Skeletal muscle cell (primary cell): ENCODE data around the gene CHN1.
A peak's percentile ranks its signal among the peaks of the same experiment; 100 is the strongest.

Experiments
- DNase-seq: peaks from one replicate; pipeline ENCODE4 v3.0.0-alpha.2; 2010; ENCODE audit warnings: low read depth
- H3K4me3 ChIP-seq: 2 replicates; pipeline ENCODE4 v1.5.1; 2011; ENCODE audit warnings: low read depth, mild to moderate bottlenecking, control low read depth, low read length, moderate library complexity

The CHN1 gene, protein sequence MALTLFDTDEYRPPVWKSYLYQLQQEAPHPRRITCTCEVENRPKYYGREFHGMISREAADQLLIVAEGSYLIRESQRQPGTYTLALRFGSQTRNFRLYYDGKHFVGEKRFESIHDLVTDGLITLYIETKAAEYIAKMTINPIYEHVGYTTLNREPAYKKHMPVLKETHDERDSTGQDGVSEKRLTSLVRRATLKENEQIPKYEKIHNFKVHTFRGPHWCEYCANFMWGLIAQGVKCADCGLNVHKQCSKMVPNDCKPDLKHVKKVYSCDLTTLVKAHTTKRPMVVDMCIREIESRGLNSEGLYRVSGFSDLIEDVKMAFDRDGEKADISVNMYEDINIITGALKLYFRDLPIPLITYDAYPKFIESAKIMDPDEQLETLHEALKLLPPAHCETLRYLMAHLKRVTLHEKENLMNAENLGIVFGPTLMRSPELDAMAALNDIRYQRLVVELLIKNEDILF

DNA sequence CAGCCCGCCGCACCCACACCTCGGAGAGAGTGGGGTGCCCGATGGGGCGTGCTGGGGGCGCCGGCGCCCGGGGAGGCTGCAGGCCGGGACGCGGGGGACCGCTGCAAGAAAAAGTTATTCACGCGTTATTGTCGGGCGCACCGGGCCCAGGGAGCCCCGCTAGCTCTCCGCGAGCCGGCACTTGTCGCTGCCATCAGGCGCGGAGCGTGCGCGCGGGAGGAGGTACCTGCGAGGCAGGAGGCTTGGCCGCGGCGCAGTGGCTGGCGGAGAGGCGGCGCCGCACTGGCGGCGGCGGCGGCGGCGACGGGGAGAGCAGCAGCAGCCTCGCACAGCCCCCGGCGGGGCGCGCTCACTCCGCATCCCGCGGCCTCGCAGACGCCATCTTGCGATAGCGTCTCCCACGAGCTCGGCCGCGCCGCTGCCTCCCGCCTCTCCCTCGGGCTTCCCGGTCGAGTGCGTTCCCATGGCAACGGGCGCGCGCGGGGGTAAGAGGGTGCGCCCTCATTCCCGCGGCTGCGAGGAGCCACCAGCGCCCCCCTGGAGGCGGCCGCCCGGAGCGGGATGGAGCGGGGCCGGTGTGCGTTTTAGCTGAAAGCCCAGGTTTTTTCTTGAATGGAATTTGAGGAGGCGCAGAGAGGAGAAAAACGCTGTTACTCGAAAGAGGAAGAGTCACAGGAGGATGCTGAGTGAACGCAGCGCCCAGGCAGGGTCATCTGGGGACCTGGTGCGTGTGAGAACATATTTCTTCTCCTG lies at the start of gene CHN1:
Gene CHN1 (minus strand): TSS at position 402 of the 753 bp plus-strand sequence. CDS start 469 bp downstream, outside the sequence.
- peak within 1 kb of the TSS; percentile 69 for H3K4me3 ChIP-seq
- no peak for DNase-seq

DNA sequence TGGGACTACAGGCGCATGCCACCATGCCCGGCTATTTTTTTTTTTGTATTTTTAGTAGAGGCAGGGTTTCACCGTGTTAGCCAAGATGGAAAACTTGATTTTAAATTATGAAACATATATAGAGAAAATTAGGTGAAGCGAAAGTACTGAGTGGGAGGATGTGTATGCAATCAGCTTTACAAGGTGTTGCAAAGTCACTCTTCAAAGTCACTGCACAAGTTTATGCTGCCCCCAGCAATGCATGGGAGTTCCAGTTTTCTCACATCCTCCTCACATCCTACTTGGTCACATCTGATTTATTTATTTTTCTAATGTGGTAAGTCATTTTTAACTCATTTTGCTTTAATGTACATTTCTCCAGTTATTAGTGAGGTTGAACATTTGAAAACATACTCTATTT lies 49.2 kb upstream of the CHN1 start:
- H3K4me3 ChIP-seq: no peak overlapping the region
- no peak for DNase-seq

DNA sequence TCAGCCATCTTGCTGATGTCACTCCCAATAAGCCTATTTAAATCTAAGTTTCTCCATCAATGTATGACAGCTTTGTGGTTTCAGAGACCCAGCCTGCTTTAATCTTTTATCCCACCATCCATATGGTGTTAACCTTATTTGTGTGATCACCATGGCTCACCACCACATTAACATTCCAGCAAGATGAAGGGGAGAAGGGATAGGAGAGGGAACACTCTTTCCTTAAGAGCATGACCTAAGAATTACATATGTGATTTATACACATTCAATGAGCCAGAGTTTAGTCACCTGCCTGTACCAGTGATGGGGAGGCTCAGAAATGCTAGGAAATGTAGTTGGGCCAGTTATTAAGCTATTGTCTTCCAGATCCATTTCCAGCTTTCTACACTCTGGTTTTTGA lies 44.5 kb upstream of the CHN1 start:
- H3K4me3 ChIP-seq: no peak overlapping the region
- no peak for DNase-seq

DNA sequence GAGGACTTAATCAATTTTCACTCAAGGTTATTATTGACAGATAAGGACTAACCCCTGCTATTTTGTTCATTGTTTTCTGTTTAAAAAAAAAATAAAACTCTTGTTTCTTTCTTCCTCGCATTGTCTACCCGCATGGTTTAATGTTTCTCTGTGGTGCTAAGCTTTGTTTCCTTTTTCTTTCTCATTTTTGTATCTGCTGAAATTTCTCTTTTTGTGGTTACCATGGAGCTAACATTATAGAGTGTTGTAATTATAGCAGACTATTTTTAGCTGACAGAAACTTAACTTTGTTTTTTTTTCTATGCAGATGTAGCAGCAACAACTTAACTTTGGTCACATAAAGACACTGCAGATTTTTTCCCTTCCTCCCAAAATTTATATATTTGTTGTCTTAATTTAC lies 43.1 kb upstream of the CHN1 start:
- DNase-seq: no peak
- H3K4me3 ChIP-seq: no peak overlapping the region

DNA sequence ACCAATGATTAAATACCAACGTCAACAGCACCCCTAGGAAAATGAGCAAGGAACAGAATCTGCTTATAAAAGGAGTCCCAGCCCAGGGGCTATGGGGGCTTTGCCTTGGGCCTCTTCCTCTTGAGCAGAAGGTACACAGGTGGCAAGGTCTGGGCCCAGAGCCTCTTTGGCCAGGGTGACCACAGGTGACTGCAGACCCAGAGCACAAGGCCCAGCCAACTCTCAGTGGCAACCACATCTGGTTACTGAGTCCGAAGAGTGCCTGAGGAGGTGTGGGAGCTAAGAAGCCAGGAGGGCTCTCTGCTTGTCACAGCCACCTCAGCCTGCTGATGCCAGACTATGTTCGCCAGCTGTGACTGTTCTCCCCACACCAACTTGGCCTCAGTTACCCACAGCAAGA lies 34.3 kb upstream of the CHN1 start:
- no peak for DNase-seq
- no peak overlapping the region for H3K4me3 ChIP-seq

DNA sequence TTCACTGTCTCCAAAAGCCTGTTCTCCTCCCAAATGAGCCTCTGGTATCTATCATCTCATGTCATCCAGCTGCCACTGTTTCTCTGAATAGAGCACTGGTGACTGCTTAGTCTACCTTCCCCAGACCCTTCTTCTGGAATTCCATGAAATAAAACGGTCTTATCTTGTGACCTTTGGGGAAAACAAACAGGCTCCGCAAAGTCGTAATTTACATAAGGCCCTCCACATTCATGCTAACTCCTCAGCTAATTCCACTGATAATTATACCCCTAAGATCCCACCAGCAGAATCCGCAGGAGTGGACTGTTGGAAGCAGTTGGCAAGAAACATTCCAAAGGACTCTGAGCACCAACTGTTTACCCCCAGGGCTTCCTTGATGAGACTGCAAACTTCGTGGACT lies 33.9 kb upstream of the CHN1 start:
- no peak for DNase-seq
- no peak overlapping the region for H3K4me3 ChIP-seq

DNA sequence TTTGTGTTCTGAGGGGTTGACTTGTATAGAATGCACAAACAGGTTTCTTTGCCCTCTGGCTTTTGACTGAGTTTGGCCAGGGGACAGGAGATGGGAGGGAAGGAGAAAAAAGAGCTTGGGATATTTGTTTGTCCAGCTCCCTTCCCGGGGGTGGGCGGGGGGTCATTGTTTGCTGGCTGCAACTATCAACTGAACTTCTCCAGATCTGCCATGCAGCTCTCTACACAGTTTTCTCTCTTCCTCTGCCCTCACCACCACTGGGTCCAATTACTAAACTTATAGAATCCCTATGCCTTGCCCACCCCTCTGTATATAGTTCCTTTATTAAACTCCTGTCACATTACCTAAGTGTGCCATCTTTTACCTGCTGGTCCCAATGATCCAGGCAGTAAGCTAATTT lies 32.8 kb upstream of the CHN1 start:
- H3K4me3 ChIP-seq: no peak overlapping the region

DNA sequence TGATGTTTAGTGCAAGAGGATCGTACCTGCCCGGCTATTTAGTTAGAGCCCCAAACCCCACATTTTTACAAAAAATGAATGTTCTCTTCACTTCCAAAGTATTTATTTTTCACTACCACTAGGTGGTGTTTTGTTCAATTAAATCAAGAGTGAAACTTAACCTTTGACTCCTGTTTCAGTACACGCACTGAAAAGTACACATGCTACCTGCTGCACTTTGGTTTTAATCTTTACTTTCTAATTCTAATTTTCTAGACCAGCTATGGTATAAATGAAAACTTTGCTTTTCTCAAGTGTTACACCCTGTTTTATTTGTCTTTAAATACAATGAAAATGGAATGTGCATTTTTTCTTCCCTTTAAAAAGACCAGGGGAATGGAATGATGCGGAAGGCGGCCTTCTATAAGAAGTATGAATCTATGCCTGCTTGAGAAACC lies 31.4 kb upstream of the CHN1 start:
- no peak for DNase-seq
- H3K4me3 ChIP-seq: no peak overlapping the region

More for the DNA sequence above, 32.8 kb upstream of the CHN1 start:
- DNase-seq: no peak

DNA sequence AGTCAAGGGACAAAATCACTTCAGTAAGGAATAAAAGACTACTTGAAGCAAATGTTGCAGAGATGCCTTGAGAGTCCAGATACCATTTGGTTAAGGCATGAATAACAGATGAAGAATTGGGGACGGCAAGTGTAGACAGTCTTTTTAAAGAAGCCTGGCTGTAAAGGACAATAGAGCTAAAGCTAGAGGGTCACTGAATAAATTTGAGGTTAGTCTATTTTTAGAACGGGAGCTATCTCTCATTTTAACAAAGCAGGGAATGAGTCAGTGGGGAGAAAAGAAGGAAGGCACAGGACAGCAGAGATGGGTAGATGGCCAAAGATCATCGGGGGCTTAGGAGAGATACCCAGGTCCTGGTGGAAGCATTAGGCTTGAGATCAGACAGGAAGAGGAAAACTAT lies 30.6 kb upstream of the CHN1 start:
- no peak overlapping the region for H3K4me3 ChIP-seq
- DNase-seq: no peak

DNA sequence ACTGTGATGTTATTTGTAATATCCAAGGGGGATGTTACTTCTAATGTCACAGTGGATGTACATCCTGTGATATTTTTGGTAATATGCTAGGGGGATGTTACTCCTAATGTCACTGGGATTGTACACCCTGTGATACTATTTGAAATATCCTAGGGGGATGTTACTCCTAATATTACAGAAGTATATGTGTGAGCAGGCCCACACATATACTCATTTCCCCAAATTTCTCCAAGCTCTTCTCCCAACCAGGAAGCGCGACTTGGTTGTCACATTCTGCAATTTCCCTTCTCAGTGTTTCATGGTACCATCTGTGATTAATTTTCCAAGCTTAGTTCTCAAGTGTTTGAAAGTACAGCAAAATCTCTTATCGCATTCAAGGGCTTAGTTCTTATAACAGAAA lies 29.5 kb upstream of the CHN1 start:
- no peak overlapping the region for H3K4me3 ChIP-seq
- DNase-seq: no peak

DNA sequence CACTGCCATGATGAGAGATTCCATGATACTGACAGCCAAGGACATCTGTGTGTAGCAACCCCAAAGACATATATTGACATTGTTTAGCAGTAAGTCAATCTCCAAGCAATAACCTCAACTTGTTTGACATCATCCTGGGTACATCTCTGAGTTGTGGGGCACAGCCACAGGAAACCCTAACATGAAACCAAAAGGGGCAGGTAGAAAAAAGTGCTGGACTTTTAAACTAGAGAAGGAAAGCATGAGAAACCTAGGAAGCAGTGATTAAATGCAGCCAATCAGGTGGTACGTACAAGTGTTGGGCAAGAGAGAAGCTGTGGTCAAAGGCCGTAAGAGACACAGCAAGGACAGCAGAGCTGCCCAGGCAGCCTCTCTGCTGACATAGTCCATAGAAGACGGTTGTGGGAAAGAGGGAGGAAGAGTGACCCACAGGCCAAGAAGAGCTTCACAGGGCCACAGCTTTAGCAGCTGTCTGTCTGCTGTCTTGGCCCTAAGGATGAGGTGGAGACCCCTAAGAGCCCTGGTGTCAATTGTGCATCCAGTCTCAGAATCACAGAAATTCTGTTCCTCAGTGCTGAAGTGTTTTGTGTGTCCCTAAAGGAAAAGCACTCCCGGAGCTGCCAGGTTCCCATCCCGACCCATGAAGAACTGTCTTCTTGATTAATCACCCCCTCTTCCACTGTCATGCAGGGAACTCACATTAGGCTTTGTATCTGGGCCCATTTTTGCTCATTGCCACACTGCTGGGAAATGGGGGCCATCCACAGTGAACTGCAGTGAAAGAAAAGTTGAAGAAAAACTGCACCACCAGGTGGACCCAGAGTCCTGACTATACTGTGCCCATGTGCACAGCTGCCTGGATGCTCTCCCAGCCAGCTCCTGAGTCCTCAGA lies 25.4 kb upstream of the CHN1 start:
- DNase-seq: peak; percentile 13
- no peak overlapping the region for H3K4me3 ChIP-seq

DNA sequence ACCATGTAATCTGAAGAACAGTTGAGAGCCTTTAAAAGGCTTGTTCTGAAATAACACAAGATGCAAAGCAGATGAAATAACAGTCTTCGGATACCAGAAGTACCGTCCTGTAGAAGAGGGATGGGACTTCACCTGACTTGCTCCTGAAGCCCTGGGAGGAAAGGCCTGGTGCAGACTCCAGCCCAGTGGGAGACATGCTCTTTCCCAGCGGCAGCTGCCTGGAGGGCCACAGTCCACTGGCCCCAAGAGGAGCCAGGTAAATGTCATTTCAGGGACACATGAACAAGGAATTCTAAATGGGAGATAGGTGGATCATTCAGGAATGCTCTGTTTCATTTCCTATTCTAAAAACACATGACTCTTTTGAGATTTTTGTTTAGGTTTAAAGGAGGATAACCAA lies 22.6 kb upstream of the CHN1 start:
- DNase-seq: no peak
- H3K4me3 ChIP-seq: no peak overlapping the region

DNA sequence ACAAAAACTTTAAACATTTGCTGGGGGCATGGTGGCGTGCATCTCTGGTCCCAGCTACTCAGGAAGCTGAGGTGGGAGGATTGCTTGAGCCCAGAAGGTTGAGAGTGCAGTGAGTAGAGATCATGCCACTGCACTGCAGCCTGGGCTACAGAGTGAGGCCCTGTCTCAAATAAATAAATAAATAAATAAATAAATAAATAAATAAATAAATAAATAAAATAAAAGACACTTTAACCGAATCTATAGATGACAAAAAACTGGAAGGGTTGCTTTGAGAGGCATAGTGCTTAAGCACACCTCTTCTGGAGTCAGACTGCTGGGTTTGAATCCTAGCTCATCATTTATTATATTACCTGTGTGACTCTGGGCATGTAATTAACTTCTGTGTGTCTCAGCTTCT lies 21.2 kb upstream of the CHN1 start:
- H3K4me3 ChIP-seq: no peak overlapping the region
- DNase-seq: no peak

DNA sequence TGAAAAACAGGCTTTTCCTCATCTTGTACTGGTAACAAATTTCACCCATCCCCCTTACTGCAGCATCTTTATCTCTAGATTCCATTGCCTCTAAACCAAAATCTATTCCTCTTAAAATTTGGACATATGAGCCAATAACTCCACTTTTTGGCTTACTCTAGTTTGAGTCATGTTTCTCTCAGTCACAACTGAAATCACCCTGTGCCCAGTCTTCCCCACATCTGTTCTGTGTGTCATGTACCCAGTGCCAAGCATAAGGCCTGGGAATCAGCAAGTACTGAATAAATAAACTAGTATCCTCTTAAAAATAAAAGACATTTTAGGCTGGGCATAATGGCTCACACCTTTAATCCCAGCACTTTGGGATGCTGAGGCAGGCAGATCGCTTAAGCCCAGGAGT lies 20.8 kb upstream of the CHN1 start:
- H3K4me3 ChIP-seq: no peak overlapping the region

DNA sequence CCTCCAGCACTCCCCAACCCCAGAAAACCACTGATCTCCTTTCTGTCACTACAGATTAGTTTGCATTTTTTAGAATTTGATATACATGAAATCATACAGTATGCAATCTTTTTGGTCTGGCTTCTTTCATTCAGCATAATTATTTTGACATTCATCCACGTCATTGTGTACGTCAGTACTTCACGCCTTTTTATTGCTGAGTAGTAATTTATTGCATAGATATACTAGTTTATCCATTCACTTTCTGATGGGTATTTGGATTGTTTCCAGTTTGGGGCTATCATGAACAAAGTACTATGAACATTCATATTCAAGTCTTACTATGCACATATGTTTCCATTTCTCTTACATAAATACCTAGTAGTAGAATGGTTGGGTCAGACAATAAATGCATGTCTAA lies 20.1 kb upstream of the CHN1 start:
- DNase-seq: no peak
- no peak overlapping the region for H3K4me3 ChIP-seq

More for the DNA sequence above, 20.8 kb upstream of the CHN1 start:
- DNase-seq: no peak

DNA sequence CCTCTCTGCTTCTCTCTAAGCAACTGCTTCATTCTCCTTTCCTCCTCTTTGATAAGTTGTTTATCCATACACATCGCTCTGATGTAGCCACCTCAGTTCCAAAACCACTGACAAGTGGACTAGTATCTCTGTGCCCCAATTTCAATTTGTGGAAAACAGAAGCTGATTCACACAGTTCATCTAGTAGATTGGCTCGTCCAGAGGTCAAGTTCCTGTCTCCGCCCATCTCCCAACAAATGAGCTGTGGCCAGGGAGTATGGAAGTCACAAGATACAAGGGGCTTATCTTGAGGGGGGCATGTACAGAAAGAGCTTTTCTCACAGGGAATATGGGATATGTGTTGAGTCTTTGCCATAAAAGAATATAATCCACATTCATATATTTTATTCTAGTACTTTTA lies 17.7 kb upstream of the CHN1 start:
- no peak for DNase-seq
- H3K4me3 ChIP-seq: no peak overlapping the region

DNA sequence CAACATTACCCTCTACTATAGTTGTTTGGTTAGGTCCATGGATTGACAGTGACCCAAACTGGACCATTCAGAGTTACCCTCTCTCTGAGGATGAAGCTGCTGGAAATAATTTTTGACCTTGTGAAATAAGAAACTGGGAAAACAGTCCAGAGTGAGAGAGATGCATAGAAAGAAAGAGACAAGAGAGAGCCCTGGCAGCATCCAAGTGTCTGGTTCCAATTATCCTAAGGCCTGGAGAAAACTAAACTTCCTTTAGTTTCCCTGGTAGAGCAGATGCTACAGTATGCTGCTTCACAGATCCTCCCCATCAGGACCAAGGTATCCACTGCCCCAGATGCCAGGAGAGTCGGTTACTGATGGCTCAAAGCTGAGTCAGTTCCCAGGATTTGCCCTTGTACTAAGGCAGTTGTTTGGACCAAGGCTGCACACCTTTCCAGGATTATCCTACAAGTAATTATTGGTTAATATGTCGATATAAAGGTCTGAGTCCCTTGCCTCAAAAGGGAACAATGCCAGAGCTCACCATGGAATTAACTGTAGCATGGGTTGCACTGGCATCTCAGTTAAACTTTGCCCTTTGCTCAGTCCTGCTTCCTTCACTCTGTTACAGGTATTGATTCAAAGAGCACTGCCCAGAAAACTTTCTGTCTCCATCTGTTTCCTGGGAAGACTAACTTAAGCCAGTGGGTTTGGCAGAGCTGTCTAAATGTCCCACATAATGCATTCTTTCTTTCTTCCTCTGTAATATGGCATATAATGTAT lies 14.6 kb upstream of the CHN1 start:
- H3K4me3 ChIP-seq: no peak overlapping the region
- DNase-seq: no peak

DNA sequence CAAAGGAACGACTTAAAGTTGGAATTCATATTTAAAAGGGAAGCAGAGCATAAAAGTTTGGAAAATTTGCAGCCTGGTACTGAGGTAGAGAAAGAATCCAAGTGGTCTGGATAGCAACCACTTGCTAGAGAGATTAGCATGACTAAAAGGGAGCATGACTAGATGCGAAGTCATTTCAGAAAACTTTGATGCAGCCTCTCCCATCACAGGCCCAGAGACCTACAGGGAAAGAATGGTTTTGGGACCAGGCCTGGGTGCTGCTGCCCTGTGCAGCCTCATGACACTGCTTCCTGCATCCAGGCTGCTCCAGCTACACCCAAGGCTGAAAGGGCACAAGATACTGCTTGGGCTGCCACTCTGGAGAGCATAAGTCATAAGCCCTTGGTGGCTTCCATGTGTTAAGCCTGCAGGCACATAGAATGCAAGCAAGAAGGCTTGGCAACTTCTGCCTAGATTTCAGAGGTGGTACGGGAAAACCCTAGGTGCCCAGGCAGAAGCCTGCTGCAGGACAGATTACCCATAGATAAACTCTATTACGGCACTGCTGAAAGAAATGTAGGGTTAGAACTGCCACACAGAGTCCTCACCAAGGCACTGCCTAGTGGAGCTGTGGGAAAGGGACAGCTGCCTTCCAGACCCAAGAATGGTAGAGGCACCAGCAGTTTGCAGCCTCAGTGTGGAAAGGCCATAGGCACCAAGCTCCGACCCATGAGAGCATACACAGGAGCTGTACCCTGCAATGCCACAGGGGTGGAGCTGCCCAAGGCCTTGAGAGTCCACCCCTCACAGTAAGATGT lies 12.6 kb upstream of the CHN1 start:
- no peak for DNase-seq
- no peak overlapping the region for H3K4me3 ChIP-seq
